Measurements from ENCODE around the gene ERVFRD-1.
A peak's percentile ranks its signal among the peaks of the same experiment; 100 is the strongest.

Gene ERVFRD-1

GRCh38 chr6:11093626-11094410, 17.7 kb downstream of the ERVFRD-1 start, which contains the start of gene SMIM13 (continued):
- TF ChIP-seq ZNF174 (tag by site-specific recombination; IDR thresholded peaks at IDR 0.05) = no peak
- TF ChIP-seq ZNF266 (tag by site-specific recombination; IDR thresholded peaks at IDR 0.05; ENCODE audit: low read depth) = no peak
- TF ChIP-seq, protein P1, sequence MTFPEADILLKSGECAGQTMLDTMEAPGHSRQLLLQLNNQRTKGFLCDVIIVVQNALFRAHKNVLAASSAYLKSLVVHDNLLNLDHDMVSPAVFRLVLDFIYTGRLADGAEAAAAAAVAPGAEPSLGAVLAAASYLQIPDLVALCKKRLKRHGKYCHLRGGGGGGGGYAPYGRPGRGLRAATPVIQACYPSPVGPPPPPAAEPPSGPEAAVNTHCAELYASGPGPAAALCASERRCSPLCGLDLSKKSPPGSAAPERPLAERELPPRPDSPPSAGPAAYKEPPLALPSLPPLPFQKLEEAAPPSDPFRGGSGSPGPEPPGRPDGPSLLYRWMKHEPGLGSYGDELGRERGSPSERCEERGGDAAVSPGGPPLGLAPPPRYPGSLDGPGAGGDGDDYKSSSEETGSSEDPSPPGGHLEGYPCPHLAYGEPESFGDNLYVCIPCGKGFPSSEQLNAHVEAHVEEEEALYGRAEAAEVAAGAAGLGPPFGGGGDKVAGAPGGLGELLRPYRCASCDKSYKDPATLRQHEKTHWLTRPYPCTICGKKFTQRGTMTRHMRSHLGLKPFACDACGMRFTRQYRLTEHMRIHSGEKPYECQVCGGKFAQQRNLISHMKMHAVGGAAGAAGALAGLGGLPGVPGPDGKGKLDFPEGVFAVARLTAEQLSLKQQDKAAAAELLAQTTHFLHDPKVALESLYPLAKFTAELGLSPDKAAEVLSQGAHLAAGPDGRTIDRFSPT (tag by site-specific recombination; IDR thresholded peaks at IDR 0.05) = peak; percentile 41
- TF ChIP-seq EGR2 (tag by site-specific recombination; IDR thresholded peaks at IDR 0.05; ENCODE audit: low read depth) = peak; percentile 54; the same call in 1 of the 2 replicates
- TF ChIP-seq GLIS1 (tag by site-specific recombination; IDR thresholded peaks at IDR 0.05) = peak; percentile 89
- 0 out of 2 replicates have a peak, but pooled peaks have one; percentile 24 for TF ChIP-seq ZBTB44 (tag by site-specific recombination; IDR thresholded peaks at IDR 0.05)
- peak; percentile 99 for TF ChIP-seq GLIS2 (tag by site-specific recombination; IDR thresholded peaks at IDR 0.05)
- TF ChIP-seq ZNF19 (tag by site-specific recombination; IDR thresholded peaks at IDR 0.05; ENCODE audit: low read depth) = no peak
- peak; percentile 91 for TF ChIP-seq ZNF394 (tag by site-specific recombination; IDR thresholded peaks at IDR 0.05; ENCODE audit: borderline replicate concordance)
- peak; percentile 82; the same call in 1 of the 2 replicates for TF ChIP-seq ZNF561 (tag by site-specific recombination; IDR thresholded peaks at IDR 0.05; ENCODE audit: borderline replicate concordance)
- TF ChIP-seq, protein P2, sequence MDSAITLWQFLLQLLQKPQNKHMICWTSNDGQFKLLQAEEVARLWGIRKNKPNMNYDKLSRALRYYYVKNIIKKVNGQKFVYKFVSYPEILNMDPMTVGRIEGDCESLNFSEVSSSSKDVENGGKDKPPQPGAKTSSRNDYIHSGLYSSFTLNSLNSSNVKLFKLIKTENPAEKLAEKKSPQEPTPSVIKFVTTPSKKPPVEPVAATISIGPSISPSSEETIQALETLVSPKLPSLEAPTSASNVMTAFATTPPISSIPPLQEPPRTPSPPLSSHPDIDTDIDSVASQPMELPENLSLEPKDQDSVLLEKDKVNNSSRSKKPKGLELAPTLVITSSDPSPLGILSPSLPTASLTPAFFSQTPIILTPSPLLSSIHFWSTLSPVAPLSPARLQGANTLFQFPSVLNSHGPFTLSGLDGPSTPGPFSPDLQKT (IDR thresholded peaks at IDR 0.05; ENCODE audit: borderline replicate concordance, low read depth, low read length) = no peak
- no peak for TF ChIP-seq ZNF311 (tag by site-specific recombination; IDR thresholded peaks at IDR 0.05; ENCODE audit: borderline replicate concordance)
- TF ChIP-seq ZNF514 (tag by site-specific recombination; IDR thresholded peaks at IDR 0.05) = no peak
- TF ChIP-seq ZNF24 (tag by site-specific recombination; IDR thresholded peaks at IDR 0.05) = peak; percentile 78; the same call in 1 of the 2 replicates
- TF ChIP-seq ZNF513 (tag by site-specific recombination; IDR thresholded peaks at IDR 0.05) = no peak
- TF ChIP-seq ZSCAN18 (tag by site-specific recombination; IDR thresholded peaks at IDR 0.05) = no peak
- TF ChIP-seq ZNF791 (tag by site-specific recombination; IDR thresholded peaks at IDR 0.05) = no peak
- TF ChIP-seq ZNF366 (tag by site-specific recombination; conservative IDR thresholded peaks at IDR 0.05) = peak; percentile 54
- TF ChIP-seq, protein P3, sequence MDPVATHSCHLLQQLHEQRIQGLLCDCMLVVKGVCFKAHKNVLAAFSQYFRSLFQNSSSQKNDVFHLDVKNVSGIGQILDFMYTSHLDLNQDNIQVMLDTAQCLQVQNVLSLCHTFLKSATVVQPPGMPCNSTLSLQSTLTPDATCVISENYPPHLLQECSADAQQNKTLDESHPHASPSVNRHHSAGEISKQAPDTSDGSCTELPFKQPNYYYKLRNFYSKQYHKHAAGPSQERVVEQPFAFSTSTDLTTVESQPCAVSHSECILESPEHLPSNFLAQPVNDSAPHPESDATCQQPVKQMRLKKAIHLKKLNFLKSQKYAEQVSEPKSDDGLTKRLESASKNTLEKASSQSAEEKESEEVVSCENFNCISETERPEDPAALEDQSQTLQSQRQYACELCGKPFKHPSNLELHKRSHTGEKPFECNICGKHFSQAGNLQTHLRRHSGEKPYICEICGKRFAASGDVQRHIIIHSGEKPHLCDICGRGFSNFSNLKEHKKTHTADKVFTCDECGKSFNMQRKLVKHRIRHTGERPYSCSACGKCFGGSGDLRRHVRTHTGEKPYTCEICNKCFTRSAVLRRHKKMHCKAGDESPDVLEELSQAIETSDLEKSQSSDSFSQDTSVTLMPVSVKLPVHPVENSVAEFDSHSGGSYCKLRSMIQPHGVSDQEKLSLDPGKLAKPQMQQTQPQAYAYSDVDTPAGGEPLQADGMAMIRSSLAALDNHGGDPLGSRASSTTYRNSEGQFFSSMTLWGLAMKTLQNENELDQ (tag by site-specific recombination; IDR thresholded peaks at IDR 0.05; ENCODE audit: low read depth) = no peak
- TF ChIP-seq ZNF280C (tag by site-specific recombination; IDR thresholded peaks at IDR 0.05) = no peak
- TF ChIP-seq SALL2 (tag by site-specific recombination; IDR thresholded peaks at IDR 0.05; ENCODE audit: borderline replicate concordance) = no peak
- peak; percentile 96 for TF ChIP-seq ZBTB8A (tag by site-specific recombination; IDR thresholded peaks at IDR 0.05)
- TF ChIP-seq ZNF560 (tag by site-specific recombination; IDR thresholded peaks at IDR 0.05; ENCODE audit: borderline replicate concordance) = no peak
- no peak for TF ChIP-seq ZNF112 (tag by site-specific recombination; IDR thresholded peaks at IDR 0.05)
- peak; percentile 97 for TF ChIP-seq ZNF423 (tag by site-specific recombination; IDR thresholded peaks at IDR 0.05)
- peak; percentile 92; the same call in 1 of the 2 replicates for TF ChIP-seq ZNF324 (tag by site-specific recombination; IDR thresholded peaks at IDR 0.05)
